ENCODE measurements around the gene GPR39.

GPR39 gene

GRCh38 chr2:132608311-132608710 lies 191.7 kb downstream of the GPR39 start:
- H3K9ac ChIP-seq (ENCODE audit: low read length): no peak overlapping the region
- no peak overlapping the region for H3K27ac ChIP-seq (ENCODE audit: low read depth, low read length)
- no peak overlapping the region for H3K4me3 ChIP-seq (ENCODE audit: low read depth in 1 of 2, low read length in 2 of 2)
- no peaks in the 10 kb centered on the region for H3K4me1 ChIP-seq (ENCODE audit: insufficient read depth, low read length)
- no peaks in the 10 kb centered on the region for H3K9me3 ChIP-seq (ENCODE audit: low read length)
- no peaks in the 10 kb centered on the region for H3K36me3 ChIP-seq (ENCODE audit: insufficient read depth, low read length)
- H3K27me3 ChIP-seq (ENCODE audit: control insufficient read depth in 1 of 2, insufficient read depth in 2 of 2, low read length in 2 of 2): no peaks in the 10 kb centered on the region

- no peaks in the 10 kb centered on the region for H3K9me3 ChIP-seq (ENCODE audit: low read length)
Observed at GRCh38 chr2:132609101-132609890, 192.7 kb downstream of the GPR39 start.

GRCh38 chr2:132611719-132612118 lies 195.1 kb downstream of the GPR39 start:
- H3K4me3 ChIP-seq (ENCODE audit: low read depth in 1 of 2, low read length in 2 of 2): no peak overlapping the region
- H3K4me1 ChIP-seq (ENCODE audit: insufficient read depth, low read length): no peaks in the 10 kb centered on the region
- H3K27me3 ChIP-seq (ENCODE audit: control insufficient read depth in 1 of 2, insufficient read depth in 2 of 2, low read length in 2 of 2): no peaks in the 10 kb centered on the region
- H3K9me3 ChIP-seq (ENCODE audit: low read length): no peaks in the 10 kb centered on the region
- H3K9ac ChIP-seq (ENCODE audit: low read length): no peak overlapping the region
- no peak overlapping the region for H3K27ac ChIP-seq (ENCODE audit: low read depth, low read length)
- H3K36me3 ChIP-seq (ENCODE audit: insufficient read depth, low read length): no peaks in the 10 kb centered on the region

More at GRCh38 chr2:132609101-132609890, 192.7 kb downstream of the GPR39 start:
- H3K9ac ChIP-seq (ENCODE audit: low read length): no peak overlapping the region
- no peak overlapping the region for H3K4me3 ChIP-seq (ENCODE audit: low read depth in 1 of 2, low read length in 2 of 2)
- H3K27ac ChIP-seq (ENCODE audit: low read depth, low read length): no peak overlapping the region
- no peaks in the 10 kb centered on the region for H3K36me3 ChIP-seq (ENCODE audit: insufficient read depth, low read length)
- no peaks in the 10 kb centered on the region for H3K4me1 ChIP-seq (ENCODE audit: insufficient read depth, low read length)
- H3K27me3 ChIP-seq (ENCODE audit: control insufficient read depth in 1 of 2, insufficient read depth in 2 of 2, low read length in 2 of 2): no peaks in the 10 kb centered on the region

GRCh38 chr2:132615329-132616085 lies 198.9 kb downstream of the GPR39 start:
- Histone ChIP-seq H3K4me3 (ENCODE audit: low read depth in 1 of 2, low read length in 2 of 2) (no peak overlapping the region), H3K9ac (ENCODE audit: low read length) (no peak overlapping the region), H3K36me3 (ENCODE audit: insufficient read depth, low read length) (no peaks in the 10 kb centered on the region), H3K4me1 (ENCODE audit: insufficient read depth, low read length) (peaks cover 4% of the 10 kb centered on the region), H3K9me3 (ENCODE audit: low read length) (no peaks in the 10 kb centered on the region), H3K27ac (ENCODE audit: low read depth, low read length) (no peak overlapping the region), H3K27me3 (ENCODE audit: control insufficient read depth in 1 of 2, insufficient read depth in 2 of 2, low read length in 2 of 2) (no peaks in the 10 kb centered on the region)

GRCh38 chr2:132617989-132618388 lies 201.4 kb downstream of the GPR39 start:
- Histone ChIP-seq H3K4me3 (ENCODE audit: low read depth in 1 of 2, low read length in 2 of 2) (no peak overlapping the region), H3K27me3 (ENCODE audit: control insufficient read depth in 1 of 2, insufficient read depth in 2 of 2, low read length in 2 of 2) (no peaks in the 10 kb centered on the region), H3K36me3 (ENCODE audit: insufficient read depth, low read length) (no peaks in the 10 kb centered on the region), H3K27ac (ENCODE audit: low read depth, low read length) (no peak overlapping the region), H3K9me3 (ENCODE audit: low read length) (no peaks in the 10 kb centered on the region), H3K4me1 (ENCODE audit: insufficient read depth, low read length) (peaks cover 4% of the 10 kb centered on the region), H3K9ac (ENCODE audit: low read length) (no peak overlapping the region)

GRCh38 chr2:132618734-132619133 lies 202.1 kb downstream of the GPR39 start:
- no peak overlapping the region for H3K27ac ChIP-seq (ENCODE audit: low read depth, low read length)
- peaks cover 4% of the 10 kb centered on the region for H3K4me1 ChIP-seq (ENCODE audit: insufficient read depth, low read length)
- H3K9me3 ChIP-seq (ENCODE audit: low read length): no peaks in the 10 kb centered on the region

DNA sequence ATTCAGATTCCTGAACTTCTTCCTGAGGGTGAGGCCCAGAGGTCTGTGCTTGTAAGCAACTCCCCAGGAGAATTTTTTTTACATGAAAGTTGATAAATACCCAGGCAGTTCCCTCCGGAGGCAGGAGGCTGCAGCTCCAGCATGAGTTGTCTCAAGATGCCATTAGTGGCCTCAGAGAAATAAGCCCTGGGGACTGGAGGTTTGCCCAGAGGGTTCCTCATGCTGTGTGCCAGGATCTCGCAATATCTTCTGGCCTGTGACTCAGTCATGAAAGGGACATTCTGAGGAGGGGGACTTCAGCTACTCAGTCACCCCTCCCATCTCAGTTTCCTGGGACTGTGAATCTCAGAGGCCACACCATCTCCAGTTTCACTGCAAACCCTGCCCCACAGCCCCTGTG lies 203.5 kb downstream of the GPR39 start:
- H3K27me3 ChIP-seq (ENCODE audit: control insufficient read depth in 1 of 2, insufficient read depth in 2 of 2, low read length in 2 of 2): no peaks in the 10 kb centered on the region
- no peak overlapping the region for H3K4me3 ChIP-seq (ENCODE audit: low read depth in 1 of 2, low read length in 2 of 2)
- H3K9ac ChIP-seq (ENCODE audit: low read length): no peak overlapping the region
- peaks cover 4% of the 10 kb centered on the region for H3K4me1 ChIP-seq (ENCODE audit: insufficient read depth, low read length)
- no peaks in the 10 kb centered on the region for H3K9me3 ChIP-seq (ENCODE audit: low read length)
- no peaks in the 10 kb centered on the region for H3K36me3 ChIP-seq (ENCODE audit: insufficient read depth, low read length)
- no peak overlapping the region for H3K27ac ChIP-seq (ENCODE audit: low read depth, low read length)

More at GRCh38 chr2:132618734-132619133, 202.1 kb downstream of the GPR39 start:
- H3K36me3 ChIP-seq (ENCODE audit: insufficient read depth, low read length): no peaks in the 10 kb centered on the region
- no peak overlapping the region for H3K4me3 ChIP-seq (ENCODE audit: low read depth in 1 of 2, low read length in 2 of 2)
- no peaks in the 10 kb centered on the region for H3K27me3 ChIP-seq (ENCODE audit: control insufficient read depth in 1 of 2, insufficient read depth in 2 of 2, low read length in 2 of 2)
- no peak overlapping the region for H3K9ac ChIP-seq (ENCODE audit: low read length)

GRCh38 chr2:132621131-132621875 lies 204.7 kb downstream of the GPR39 start:
- Histone ChIP-seq H3K27me3 (ENCODE audit: control insufficient read depth in 1 of 2, insufficient read depth in 2 of 2, low read length in 2 of 2) (no peaks in the 10 kb centered on the region), H3K9me3 (ENCODE audit: low read length) (no peaks in the 10 kb centered on the region), H3K9ac (ENCODE audit: low read length) (no peak overlapping the region), H3K4me3 (ENCODE audit: low read depth in 1 of 2, low read length in 2 of 2) (no peak overlapping the region), H3K27ac (ENCODE audit: low read depth, low read length) (no peak overlapping the region), H3K4me1 (ENCODE audit: insufficient read depth, low read length) (peaks cover 4% of the 10 kb centered on the region), H3K36me3 (ENCODE audit: insufficient read depth, low read length) (no peaks in the 10 kb centered on the region)

DNA sequence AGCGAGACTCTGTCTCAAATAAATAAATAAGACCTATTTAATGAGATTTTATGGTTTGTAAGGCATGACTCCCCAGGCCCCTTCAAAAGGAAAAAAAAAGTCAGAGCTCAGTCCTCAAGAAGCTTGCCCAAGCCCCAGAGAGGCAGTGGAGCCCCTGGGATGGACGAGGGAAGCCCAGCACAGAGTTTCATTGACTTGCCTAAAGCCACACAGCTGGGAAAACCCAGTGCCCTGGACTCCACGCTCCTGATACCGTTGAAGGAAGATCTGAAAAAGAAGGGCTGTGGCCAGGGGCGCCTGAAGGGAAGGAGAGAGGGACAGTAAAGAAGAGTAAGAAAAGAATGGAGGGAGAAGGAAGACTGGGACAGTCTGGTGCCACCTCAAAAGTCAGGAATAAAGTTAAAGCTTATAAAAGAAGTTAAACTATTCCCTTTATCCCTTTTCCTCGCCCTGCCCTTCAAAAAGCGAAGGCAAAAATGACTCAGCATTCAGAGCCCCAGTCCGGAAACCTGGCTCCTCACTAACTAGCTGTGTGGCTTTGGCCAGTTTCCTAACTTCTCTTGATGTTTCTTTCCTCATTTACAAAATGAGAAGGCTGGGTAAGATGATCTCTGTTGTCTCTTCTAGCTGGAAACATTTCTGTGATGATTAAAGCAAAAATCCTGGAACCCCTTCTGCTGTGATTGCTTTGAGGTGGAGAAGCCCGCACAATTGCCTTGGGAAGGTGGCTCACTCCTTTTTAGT lies 206.7 kb downstream of the GPR39 start:
- H3K4me1 ChIP-seq (ENCODE audit: insufficient read depth, low read length): no peaks in the 10 kb centered on the region
- no peak overlapping the region for H3K9ac ChIP-seq (ENCODE audit: low read length)

GRCh38 chr2:132627536-132627935 lies 210.9 kb downstream of the GPR39 start:
- Histone ChIP-seq H3K9ac (ENCODE audit: low read length) (no peak overlapping the region), H3K9me3 (ENCODE audit: low read length) (no peaks in the 10 kb centered on the region), H3K4me3 (ENCODE audit: low read depth in 1 of 2, low read length in 2 of 2) (no peak overlapping the region), H3K4me1 (ENCODE audit: insufficient read depth, low read length) (peaks cover 10% of the 10 kb centered on the region), H3K27me3 (ENCODE audit: control insufficient read depth in 1 of 2, insufficient read depth in 2 of 2, low read length in 2 of 2) (no peaks in the 10 kb centered on the region), H3K36me3 (ENCODE audit: insufficient read depth, low read length) (no peaks in the 10 kb centered on the region), H3K27ac (ENCODE audit: low read depth, low read length) (no peak overlapping the region)

More for the DNA sequence above, 206.7 kb downstream of the GPR39 start:
- H3K4me3 ChIP-seq (ENCODE audit: low read depth in 1 of 2, low read length in 2 of 2): no peak overlapping the region
- H3K27me3 ChIP-seq (ENCODE audit: control insufficient read depth in 1 of 2, insufficient read depth in 2 of 2, low read length in 2 of 2): no peaks in the 10 kb centered on the region
- no peaks in the 10 kb centered on the region for H3K9me3 ChIP-seq (ENCODE audit: low read length)
- H3K27ac ChIP-seq (ENCODE audit: low read depth, low read length): no peak overlapping the region
- no peaks in the 10 kb centered on the region for H3K36me3 ChIP-seq (ENCODE audit: insufficient read depth, low read length)

All from muscle layer of colon (tissue), 2 donors.